GM18907 (cell line): ENCODE data around the gene PRDM16.

ENCODE experiments used
- ATAC-seq: cut with Tn5 transposase; IDR thresholded peaks from one replicate; pipeline ENCODE4 v1.9.1; 2021; ENCODE audit warnings: mild to moderate bottlenecking, moderate library complexity; ENCODE audit not compliant: unreplicated experiment

Gene PRDM16

DNA sequence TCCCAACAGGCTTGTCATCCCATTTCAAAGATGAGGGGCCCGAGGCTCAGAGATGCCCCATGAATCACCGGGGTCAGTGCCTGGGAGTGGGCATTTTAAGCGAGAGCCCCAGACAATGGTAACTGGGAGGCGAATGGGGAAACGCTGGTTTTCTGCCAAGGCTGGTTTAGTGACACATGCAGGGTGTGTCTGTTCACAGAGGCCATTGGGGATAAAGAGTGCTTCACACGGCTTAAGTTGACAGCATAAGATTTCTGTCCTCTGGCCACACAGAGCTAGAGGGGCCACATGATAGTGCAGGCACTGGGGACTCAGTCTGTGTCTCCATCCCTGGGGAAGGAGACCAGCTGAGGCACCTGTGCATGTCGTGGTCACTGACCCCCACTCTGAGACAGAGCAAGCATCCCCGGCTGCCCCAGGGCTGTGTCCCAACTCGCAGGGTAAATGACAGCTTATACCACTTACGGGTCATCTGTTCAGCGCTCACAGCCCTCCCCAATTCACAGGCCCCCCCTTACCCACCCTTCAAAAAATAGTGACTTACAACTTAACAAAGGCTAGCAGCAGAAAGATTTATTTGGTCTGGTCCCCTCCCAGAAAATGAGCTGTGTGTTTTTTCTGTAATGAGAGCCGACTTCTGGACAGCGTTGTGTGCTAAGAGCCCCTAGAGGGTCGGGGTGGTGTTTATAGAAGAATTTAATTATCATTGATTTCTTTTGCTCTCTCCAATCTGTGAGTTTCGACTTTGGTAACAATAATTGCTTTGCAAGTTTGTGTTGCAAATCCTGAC, 350.6 kb downstream of the PRDM16 start:
- ATAC-seq: no peak

DNA sequence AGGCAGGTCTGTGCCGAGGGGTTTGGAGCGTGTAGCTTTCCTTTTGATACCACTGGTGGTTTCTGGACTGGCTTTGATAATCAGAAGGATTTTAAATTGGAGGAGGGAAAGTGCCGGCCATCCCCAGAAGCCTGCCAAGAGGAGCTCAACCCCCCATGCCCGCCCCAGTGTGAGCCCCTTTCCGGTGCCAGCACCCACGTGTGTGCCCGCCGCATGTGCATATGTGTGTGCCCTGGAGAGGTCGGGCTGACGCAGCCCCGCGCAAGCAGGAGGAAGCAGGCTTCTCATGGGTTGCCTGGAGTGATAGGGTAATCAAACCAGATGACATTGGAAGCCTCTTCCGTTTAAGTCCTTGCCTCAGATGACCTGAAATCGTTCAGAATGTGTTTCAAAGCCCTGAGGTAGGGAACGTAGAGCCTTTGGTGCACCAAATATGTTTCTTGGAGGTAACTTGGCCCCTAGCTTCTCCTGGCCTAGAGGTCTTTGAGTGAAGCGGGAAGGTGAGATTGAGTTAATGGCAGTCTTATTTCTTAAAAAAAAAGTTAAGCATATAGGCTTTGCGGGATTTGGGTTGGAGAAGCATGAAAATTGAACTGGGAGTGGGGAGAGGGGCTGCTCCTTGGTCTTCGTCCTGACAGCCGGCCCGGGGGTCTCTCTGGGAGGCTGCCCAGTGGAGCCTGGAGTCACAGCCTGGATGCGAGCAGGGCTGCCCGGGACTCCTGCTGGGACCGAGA, 351.4 kb downstream of the PRDM16 start:
- ATAC-seq: no peak

DNA sequence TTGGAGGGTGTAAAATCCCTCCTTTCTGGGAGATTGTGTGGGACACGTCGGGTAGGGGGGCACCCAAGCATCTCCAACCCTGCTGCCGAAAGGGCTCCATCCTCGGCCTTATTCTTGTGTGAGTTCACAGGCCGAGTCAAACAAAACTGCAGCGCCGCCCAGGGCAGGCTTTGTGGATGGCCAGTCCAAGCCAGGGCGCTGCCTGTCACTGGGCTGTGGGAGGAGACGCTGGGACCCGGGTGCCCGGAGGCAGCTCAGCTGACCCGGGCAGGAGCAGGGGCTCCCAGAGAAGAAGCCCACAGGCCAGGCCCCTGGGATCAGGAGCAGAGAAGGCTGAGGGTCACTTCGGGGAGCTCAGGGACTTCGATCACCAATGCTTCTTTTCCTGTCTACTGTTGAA, 353.6 kb downstream of the PRDM16 start:
- no peak for ATAC-seq

DNA sequence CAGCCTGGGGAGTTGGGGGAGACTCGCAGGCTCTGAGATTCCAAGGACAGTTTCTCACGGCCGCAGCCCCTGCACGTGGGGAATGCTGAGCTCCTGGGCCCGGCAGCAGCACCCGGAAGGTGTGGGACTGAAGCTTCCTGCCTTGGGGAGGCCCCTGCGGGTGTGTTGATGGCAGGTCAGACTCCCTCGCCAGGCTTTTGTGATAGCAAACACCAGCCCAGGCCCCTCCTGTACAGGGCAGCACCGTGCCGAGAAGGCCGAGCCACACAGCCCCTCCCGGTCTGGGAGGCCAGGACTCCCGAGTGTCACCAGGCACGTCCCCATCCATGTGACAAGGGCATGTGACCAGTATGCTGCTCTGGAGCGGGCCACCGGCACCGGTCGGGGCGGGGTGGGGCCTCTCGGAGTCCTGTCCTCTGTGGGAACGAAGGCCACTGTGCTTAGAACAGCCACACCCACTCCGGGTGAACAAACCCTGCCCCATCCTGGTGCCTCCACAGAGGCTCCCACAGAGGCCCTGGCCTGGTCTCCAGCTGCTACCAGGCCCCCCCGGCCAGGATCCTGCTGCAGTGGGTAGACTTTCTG, 354.3 kb downstream of the PRDM16 start:
- no peak for ATAC-seq

DNA sequence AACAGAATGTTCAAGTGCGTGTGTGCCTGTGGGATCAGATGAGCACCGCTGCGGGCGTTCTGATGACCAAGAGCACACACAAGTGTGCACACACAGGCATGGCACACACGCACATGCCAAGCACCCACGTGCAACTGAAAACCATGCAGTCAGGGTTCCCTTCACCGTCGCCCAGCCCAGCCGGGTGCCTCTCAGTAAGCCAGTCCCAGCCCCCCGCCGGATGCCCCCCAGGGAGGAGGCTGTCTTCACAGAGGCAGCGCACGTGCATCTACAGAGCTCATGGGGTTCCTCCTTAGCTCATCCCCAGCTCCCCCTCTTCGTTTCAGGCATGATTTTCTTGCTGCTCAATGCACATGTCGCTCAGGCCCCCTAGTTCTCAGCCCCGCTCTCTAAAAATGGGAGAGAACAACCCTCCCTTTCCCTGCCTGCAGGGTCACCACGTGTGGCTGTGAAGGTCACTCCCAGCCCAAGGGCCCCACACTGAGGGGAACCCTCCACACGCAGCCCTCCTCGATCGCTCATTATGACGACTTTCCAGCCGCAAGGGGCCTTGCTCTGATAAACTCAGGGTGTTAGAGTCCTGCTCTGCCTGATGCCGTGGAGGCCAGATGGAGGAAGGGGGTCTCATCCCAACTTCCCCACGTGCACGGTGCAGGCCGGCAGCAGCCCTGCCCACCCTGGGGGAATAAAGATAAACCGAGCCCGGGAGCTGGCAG, 355.1 kb downstream of the PRDM16 start:
- no peak for ATAC-seq

DNA sequence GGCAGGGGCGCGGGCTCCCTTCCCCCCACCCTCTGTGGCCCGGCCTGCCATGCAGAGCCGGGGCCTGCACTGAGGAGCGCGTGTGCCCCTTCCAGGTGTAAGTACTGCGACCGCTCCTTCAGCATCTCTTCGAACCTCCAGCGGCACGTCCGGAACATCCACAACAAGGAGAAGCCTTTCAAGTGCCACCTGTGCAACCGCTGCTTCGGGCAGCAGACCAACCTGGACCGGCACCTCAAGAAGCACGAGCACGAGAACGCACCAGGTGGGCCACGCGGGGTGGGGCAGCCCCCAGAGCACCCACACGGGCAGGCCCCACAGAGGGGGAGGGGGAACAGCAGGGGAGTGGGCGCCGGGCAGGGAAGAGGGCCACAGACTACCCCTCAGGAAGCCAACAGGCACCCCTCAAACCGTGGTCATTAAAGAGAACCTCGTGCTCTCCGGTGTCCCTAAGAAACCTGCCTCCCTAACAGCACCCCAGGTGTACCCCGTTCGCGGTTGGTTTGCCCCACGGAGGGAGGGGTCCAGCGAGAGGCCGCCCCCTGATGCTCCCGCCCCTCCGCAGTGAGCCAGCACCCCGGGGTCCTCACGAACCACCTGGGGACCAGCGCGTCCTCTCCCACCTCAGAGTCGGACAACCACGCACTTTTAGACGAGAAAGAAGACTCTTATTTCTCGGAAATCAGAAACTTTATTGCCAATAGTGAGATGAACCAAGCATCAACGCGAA, 356.6 kb downstream of the PRDM16 start:
- ATAC-seq: no peak

DNA sequence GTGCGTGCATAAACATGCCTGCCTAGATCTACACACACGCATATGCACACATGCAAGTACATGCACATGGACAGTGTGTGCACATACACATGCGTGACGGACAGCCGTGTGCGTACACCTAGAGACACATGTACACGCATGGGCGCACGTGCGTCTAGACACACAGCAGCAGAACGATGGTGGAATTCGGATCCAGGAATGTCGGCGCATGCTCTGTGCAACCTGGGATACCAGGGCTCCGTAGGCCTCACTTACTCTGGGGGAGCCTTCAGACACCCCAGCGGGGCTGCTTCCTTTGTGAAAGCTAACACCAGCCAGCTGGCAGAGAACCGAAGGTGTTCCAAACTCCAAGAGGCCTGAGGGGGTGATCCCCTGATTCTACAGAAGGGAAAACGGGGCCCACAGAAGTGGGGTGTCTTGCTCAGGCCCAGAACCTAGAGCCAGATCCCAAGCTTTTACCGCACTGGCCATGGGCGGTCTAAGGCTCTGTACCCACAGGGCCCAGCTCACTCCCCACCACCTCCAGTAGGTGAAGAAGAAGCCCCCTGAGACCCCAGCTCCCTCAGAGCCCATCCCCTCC, 358.0 kb downstream of the PRDM16 start:
- ATAC-seq: no peak

DNA sequence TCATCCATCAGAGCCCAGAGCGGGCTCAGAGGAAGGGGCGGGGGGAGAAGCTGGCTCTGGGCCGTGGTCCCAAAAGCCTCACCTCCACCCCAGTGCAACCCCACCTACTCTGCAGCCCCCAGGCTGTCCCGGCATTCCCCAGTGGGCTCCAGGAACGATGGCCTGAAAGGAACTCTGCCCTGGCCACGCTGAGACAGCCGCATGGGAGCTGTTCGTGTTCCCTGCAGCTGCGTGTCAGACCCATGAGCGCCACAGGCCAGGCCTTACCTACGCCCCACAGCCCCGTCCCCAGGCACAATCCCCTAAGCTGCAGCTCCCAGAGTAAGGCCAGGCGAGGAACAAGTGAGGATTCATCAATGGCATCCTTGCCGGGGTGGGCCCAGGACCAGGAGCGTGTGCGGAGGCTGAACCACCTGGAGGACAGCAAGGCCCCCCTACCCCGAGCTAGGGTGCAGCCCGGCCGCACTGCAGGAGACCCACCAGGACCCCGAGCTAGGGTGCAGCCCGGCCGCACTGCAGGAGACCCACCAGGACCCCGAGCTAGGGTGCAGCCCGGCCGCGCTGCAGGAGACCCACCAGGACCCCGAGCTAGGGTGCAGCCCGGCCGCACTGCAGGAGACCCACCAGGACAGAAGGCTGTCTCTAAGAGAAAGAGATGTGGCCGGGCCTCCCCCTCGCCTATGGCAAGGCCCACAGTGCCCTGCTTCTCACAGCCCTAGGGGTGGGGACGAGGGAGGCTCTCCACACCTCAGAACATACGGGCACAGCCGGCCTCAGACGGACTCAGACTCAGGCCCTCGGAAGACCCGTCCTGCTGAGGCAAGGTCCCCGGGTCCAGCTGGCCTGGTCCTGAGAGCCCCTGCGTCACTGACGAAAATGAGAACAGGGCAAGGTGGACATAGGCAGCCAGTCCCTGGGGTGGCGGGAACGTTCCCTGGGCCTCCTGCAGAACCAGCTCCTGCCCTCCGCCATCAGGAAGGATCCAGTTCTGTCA, 359.0 kb downstream of the PRDM16 start:
- ATAC-seq: no peak

DNA sequence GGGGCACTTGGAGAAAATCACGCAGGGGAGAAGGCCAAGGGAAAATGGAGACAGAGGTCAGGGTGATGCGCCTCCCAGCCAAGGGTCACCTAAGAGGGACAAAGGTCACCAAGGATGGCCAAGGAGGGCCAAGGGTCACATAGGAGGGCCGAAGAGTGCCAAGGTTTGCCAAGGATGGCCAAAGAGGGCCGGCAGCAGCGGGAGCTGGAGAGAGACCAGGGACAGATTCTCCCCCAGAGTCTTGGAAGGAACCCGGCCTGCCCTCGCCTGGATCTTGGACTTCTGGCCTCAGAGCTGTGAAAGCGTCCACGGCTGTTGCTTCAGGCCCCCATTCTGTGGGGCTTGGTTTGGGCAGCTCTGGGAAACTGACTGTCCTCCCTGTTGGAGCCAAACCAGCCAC, 359.9 kb downstream of the PRDM16 start:
- ATAC-seq: no peak

DNA sequence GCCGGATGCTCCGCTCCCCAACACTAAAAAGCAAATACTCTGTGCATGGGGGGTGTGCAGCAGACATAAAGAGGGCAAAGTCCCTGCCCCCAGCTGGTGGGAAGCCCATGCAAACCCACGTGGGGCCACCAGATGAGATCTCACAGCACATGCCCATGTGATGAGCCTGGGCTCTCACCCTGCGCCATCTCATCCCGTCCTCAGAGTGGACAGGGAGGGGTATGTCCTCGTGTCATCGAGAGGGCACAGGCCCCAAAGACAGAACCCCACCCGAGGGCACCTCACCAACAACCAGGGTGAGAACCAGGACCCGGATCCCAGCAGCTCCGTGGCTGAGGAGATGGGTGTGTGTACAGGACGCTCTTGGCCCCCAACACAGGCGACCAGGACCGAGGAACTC, 360.3 kb downstream of the PRDM16 start:
- ATAC-seq: no peak

DNA sequence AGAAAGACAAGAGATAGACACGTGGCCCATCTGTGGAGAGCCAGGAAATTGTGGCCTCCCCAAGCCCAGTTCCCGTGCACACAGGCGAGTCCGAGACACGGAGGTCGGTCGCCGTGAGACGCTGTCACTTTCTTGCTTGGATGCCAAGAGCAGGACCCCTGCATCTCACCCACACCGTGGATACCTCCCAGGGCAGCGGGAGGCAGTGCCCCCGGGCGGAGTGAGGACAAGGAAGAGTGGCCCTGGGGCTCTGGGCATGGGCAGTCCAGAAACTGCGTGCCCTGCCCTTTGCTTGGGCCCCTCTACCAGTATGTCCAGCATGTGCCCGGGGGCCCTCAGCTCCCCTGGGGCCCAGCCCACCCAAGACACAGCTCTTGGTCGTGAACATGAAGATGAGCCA, 360.8 kb downstream of the PRDM16 start:
- ATAC-seq: no peak

DNA sequence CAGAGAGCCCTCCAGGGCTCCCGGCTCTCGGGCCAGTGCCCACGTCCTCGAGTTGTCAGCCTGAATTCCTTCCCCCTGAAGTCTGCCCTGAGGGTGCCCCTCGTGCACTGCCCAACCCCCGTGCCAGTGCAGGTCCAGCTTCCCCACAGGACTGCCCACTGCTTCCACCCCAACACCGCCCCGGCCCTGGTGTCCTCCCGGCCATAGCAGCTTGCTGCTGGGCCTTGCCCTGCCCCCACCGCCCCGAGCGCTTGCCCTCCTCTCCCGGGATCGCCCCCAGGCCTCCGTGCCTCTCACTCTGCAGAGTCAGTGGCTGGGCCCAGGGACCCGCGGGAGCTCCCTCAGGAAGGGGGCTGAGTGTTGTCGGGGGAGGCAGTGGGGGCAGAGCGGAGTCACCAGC, 361.4 kb downstream of the PRDM16 start:
- ATAC-seq: no peak

DNA sequence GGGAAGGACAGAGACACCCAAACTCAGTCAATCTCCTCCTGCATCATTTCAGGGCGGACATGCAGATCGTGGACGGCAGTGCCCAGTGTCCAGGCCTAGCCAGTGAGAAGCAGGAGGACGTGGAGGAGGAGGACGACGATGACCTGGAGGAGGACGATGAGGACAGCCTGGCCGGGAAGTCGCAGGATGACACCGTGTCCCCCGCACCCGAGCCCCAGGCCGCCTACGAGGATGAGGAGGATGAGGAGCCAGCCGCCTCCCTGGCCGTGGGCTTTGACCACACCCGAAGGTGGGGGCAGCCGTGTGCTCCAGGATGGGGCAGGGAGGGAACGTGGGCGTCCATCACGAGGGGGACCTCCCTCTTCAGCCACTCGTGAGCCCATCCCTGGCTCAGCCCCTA, 361.8 kb downstream of the PRDM16 start:
- no peak for ATAC-seq

DNA sequence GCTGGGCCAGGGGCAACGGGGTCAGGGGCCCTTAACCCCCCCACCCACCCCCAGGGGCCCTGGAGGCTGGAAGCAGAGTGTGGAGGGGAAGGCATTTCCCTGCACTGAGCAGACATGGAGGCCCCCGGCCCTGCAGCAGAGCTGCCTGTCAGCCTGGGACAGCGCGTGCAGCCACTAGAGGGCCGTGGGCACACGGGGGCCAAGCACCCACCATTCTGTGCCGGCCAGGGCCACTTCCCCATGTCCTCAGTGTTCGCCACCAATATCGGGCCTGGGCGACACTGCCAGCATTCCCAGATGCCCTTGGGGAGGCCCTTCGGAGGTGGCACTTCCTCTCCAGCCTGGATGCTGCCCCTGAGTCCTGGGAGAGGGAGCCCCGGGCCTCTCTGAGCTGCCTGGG, 362.3 kb downstream of the PRDM16 start:
- no peak for ATAC-seq

DNA sequence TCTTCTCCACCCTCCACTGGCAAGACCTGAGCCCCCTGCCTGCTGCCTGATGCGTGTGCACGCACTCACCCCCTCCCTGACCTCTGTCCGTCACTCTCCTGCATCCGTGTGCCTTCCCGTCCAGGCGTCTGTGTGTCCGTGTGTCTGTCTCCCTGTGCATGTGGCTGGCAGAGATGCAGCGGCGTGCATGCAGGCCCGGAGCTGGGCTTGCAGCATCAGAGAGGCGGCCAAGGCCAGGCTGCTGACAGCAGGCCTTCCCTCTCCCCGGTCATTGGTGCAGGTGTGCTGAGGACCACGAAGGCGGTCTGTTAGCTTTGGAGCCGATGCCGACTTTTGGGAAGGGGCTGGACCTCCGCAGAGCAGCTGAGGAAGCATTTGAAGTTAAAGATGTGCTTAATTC, 362.7 kb downstream of the PRDM16 start:
- no peak for ATAC-seq

DNA sequence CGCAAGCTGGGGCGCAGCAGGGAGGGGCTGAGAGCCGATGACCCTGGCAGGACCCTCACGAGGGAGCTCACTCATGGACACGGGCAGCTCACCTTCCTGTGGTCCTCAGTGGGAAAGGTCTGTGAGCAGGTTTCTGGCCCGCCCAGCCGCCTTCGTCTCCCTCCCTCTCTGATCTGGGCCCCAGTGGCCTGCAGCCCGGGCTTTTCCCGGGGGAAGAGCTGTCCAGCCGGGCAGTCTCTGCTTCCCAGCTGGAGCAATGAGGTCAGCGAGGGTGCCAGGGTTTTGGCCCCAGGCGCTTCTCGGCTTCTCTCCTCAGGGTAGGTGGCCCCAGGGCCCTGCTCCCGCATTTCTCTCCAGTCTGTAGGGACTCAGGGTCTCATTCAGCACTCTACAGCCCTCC, 363.3 kb downstream of the PRDM16 start:
- no peak for ATAC-seq

DNA sequence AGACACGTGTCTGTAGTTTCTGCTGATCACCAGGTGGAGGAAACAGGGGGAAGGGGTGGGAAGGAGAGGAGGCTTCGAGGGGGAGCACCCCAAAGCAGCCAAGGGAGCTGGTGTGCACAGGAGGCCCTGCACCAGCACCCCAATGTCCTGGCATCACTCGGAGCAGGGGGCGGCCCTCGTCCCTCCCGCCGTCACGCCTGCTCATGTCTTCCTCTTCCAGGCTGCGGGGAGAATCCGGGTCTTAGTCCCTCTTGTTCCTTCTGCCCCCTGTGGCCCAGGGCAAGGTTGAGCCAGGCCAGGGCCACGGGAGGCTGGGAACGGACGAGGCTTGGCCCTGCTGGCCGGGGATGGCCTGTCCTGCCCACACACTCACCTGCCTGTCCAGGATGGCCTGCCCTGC, 364.1 kb downstream of the PRDM16 start:
- no peak for ATAC-seq

DNA sequence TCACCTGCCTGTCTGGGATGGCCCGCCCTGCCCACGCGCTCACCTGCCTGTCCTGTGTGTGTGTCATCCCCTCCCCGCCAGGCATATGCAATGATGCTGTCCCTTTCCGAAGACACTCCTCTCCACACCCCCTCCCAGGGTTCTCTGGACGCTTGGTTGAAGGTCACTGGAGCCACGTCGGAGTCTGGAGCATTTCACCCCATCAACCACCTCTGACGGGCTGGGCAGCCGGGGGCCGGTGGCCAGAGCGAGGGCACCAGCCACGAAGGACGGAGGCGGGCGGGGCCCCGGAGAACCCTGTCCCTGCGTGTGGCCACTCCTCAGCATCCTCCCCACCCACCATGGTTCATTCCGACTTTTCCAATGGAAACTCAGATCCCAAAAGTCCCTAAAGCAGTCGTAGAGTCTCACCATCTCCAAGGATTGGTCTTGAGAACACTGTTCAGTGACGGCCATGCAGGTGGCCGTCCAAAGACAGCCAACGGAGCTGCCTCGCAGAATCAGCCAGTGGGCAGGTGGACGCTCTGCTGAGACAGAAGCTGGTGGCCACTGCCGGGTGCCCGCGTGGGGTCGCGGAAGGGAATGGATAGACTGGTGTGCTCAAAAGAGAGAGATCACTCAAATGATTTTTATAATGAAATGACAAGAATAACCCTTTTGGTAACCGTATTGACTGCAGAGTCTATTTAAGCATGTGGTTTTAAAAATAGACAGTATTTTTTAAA, 364.8 kb downstream of the PRDM16 start:
- ATAC-seq: no peak
